ENCODE measurements around the gene SDK1.

GRCh38 chr7:4255336-4255735 lies 954.3 kb downstream of the SDK1 start:
- no peak for TF ChIP-seq POLR2A (IDR thresholded peaks at IDR 0.05; ENCODE audit: low read length)
- TF ChIP-seq GATA1 (IDR thresholded peaks at IDR 0.05; ENCODE audit: low read depth, low read length): no peak
